Ascending aorta (tissue), 2 donors: ENCODE data around the gene NDRG2. TPM values are rescaled to one million over a fixed set of nuclear protein-coding genes. Genes with fewer than 3 reads are reported as not detected.

Source experiments
- DNase-seq, 2 donors: peaks; one replicate each; pipeline ENCODE4 v3.0.0-alpha.2; 2019; ENCODE audit warnings: low spot score in 2 of 2
- H3K27ac ChIP-seq, 2 donors: fragments of 200-600 bp; sonication (generic); one replicate each; pipeline ENCODE4 v1.5.1; 2016 to 2017; ENCODE audit warnings: mild to moderate bottlenecking in 1 of 2
- H3K27me3 ChIP-seq: fragments of 200-600 bp; sonication (generic); one replicate; pipeline ENCODE4 v1.5.1; 2017
- H3K36me3 ChIP-seq, 2 donors: fragments of 200-600 bp; sonication (generic); one replicate each; pipeline ENCODE4 v1.5.1; 2016
- H3K4me1 ChIP-seq, 2 donors: fragments of 200-600 bp; sonication (generic); one replicate each; pipeline ENCODE4 v1.5.1; 2016 to 2017; ENCODE audit warnings: mild to moderate bottlenecking in 1 of 2
- H3K4me3 ChIP-seq, 2 donors: fragments of 200-600 bp; sonication (generic); one replicate each; pipeline ENCODE4 v1.5.1; 2016 to 2017; ENCODE audit warnings: mild to moderate bottlenecking in 1 of 2
- H3K9me3 ChIP-seq, 2 donors: fragments of 200-600 bp; sonication (generic); one replicate each; pipeline ENCODE4 v1.5.1; 2016
- intact Hi-C: fragments of 100-400 bp; cut with DNase I; formaldehyde crosslinking; loops from one replicate; pipeline ENCODE4 v1.15.1; 2023
- total RNA-seq: library from RNA; depleted of rRNA; stranded (reverse); fragments of >200 nt; gene quantifications from one replicate; pipeline ENCODE4 v1.1.0, GENCODE V29; 2016
- TF ChIP-seq, protein P1 (sequence below), 3 experiments: fragments of 200-600 bp in 2 of 3; fragments of 450-650 bp in 1 of 3; sonication (generic) in 2 of 3; IDR thresholded peaks; one replicate each; pipeline ENCODE4 v1.5.1; 2016 to 2019; ENCODE audit warnings: antibody characterized with exemption in 3 of 3, mild to moderate bottlenecking in 1 of 3, moderate library complexity in 1 of 3

Gene NDRG2
- total RNA-seq, 1 donor from 2014 or later: 216 TPM

DNA sequence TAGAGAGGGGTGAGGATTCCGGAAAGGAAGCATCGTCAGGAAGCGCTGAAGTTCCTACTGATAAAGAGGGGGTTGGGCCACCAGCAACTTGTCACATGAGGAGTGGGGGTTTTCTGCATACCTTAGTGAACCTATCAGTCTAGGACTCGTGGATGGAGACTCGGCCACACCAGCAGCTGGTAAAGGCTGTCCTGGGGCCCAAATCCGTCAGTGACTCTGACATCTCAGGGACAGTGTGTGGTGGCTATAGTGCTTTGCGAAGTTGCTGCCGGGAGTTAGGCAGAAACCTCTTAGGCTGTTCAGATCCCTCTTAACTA lies 53.2 kb downstream of the NDRG2 start:
- DNase-seq: no peak
- Histone ChIP-seq H3K4me3 (peak overlapping the region; percentile 58 to 75), H3K36me3 (no peaks in the 10 kb centered on the region), H3K4me1 (peaks cover 0 to 5% of the 10 kb centered on the region in 2 donors), H3K9me3 (no peaks in the 10 kb centered on the region), H3K27ac (peak overlapping the region; percentile 80 to 85), H3K27me3 (no peaks in the 10 kb centered on the region)
- intact Hi-C loops: loop anchor here (1.0 to 5.0 kb wide), 5 partner anchors 16 to 359 kb away; no protein-coding TSS in a partner anchor
- TF ChIP-seq, protein P1, sequence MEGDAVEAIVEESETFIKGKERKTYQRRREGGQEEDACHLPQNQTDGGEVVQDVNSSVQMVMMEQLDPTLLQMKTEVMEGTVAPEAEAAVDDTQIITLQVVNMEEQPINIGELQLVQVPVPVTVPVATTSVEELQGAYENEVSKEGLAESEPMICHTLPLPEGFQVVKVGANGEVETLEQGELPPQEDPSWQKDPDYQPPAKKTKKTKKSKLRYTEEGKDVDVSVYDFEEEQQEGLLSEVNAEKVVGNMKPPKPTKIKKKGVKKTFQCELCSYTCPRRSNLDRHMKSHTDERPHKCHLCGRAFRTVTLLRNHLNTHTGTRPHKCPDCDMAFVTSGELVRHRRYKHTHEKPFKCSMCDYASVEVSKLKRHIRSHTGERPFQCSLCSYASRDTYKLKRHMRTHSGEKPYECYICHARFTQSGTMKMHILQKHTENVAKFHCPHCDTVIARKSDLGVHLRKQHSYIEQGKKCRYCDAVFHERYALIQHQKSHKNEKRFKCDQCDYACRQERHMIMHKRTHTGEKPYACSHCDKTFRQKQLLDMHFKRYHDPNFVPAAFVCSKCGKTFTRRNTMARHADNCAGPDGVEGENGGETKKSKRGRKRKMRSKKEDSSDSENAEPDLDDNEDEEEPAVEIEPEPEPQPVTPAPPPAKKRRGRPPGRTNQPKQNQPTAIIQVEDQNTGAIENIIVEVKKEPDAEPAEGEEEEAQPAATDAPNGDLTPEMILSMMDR (IDR thresholded peaks at IDR 0.05): no peak

DNA sequence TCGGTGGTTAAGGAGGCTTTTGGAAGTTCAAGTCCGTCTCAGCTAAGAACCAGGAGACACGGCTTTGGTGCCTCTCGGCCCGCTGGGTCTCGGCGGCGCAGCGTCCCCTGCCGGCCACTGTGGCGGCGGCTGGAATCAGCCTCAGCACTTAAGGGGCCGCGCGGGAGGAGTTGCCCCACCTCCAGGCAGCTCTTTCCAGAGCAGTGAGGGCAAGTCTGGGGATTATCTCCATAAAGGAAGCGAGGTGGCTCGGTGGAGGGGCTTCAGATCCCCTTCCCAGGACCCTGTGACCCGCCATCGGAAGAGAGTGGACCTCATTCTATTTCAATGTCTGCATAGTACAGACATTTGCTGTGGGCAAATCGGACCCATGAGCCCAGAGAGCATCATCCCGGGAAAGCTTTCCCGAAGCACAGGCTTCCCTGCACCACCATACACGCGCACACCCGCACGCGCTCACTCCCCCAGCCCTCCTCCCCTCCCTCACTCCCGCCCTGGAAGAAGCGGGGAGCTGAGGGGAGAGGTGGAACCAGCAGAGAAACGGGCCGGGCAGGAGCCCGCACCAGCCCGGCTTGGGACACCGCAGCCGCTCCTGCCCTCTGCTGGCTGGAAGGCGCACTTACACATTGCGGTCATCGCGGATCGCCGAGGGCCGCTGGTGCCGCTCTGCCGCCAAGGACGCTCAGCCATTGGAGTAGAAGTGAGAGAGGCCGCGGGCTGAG lies 53.7 kb downstream of the NDRG2 start:
- peak overlapping the region; percentile 58 to 75 for H3K4me3 ChIP-seq
- no peaks in the 10 kb centered on the region for H3K36me3 ChIP-seq
- DNase-seq: peak; percentile 39 to 90
- TF ChIP-seq, protein P1 (IDR thresholded peaks at IDR 0.05): peak; percentile 86 to 93 (median 88)
- H3K4me1 ChIP-seq: peaks cover 0 to 5% of the 10 kb centered on the region in 2 donors
- intact Hi-C loops: loop anchor here (1.0 to 5.0 kb wide), 5 partner anchors 16 to 359 kb away; no protein-coding TSS in a partner anchor
- no peaks in the 10 kb centered on the region for H3K27me3 ChIP-seq
- no peaks in the 10 kb centered on the region for H3K9me3 ChIP-seq
- peak overlapping the region; percentile 80 to 85 for H3K27ac ChIP-seq

DNA sequence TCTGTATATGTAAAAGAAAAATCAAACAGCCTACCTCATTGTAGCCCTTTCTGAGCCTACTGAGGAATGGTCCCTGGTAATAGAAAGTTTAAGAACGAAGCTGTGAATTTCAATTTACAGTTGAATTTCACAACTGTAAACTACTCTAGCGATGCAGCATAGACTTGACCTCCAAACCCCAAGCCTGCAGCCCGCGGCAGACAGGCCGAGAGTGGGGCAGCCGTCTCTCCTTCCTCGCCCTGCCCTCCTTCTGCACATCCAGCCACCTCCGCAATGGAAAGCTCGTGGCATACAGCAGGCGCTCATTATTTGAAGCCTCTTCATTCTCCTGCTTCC lies 54.2 kb downstream of the NDRG2 start:
- peak overlapping the region; percentile 58 to 75 for H3K4me3 ChIP-seq
- H3K4me1 ChIP-seq: peaks cover 0 to 5% of the 10 kb centered on the region in 2 donors
- H3K27me3 ChIP-seq: no peaks in the 10 kb centered on the region
- TF ChIP-seq, protein P1 (IDR thresholded peaks at IDR 0.05): no peak
- H3K36me3 ChIP-seq: no peaks in the 10 kb centered on the region
- H3K9me3 ChIP-seq: no peaks in the 10 kb centered on the region
- intact Hi-C loops: loop anchor here (2.0 to 5.0 kb wide), 3 partner anchors 288 to 358 kb away; no protein-coding TSS in a partner anchor
- no peak for DNase-seq
- H3K27ac ChIP-seq: peak overlapping the region; percentile 80 to 85

DNA sequence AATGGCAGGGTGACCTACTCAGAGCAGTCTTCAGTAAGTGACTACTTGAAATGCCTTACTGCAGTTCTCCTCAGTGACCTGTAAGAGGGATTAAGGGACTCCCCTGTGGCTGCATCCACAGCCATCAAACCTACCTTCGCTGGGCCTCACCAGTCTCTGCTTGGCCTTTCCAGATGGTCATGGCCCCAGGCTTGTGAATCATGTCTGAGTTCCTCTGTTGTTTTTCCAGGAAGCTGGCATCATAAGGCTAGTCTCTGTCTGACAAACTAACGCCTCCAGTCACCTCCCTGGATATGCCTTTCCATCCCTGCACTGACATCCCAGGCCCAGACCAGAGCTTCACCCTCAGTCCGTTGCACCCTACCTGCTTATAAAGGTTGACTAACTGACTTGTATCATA lies 55.5 kb downstream of the NDRG2 start:
- TF ChIP-seq, protein P1 (IDR thresholded peaks at IDR 0.05): no peak
- no peak for DNase-seq
- Histone ChIP-seq H3K27me3 (no peaks in the 10 kb centered on the region), H3K9me3 (no peaks in the 10 kb centered on the region), H3K4me3 (no peak overlapping the region), H3K27ac (no peak overlapping the region), H3K4me1 (peaks cover 0 to 1% of the 10 kb centered on the region in 2 donors), H3K36me3 (no peaks in the 10 kb centered on the region)
- intact Hi-C loops: no loop called here

Other genes with a start within 250 kb of the NDRG2 start
- gene RNASE6, start 243.8 kb downstream of the NDRG2 start, total RNA-seq: 0.96 TPM
- 515 TPM for gene RNASE1, start 222.2 kb downstream of the NDRG2 start, total RNA-seq
- not detected for gene RNASE3, start 133.7 kb downstream of the NDRG2 start, total RNA-seq
- gene RNASE2, start 69.6 kb downstream of the NDRG2 start, total RNA-seq: not detected
- 38.8 TPM for gene METTL17, start 35.1 kb downstream of the NDRG2 start, total RNA-seq
- gene SLC39A2, start 25.8 kb downstream of the NDRG2 start, total RNA-seq: not detected
- not detected for gene TPPP2, start 5.2 kb upstream of the NDRG2 start, total RNA-seq
- not detected for gene RNASE13, start 9.7 kb upstream of the NDRG2 start, total RNA-seq
- not detected for gene RNASE7, start 17.3 kb upstream of the NDRG2 start, total RNA-seq
- gene RNASE8, start 32.8 kb upstream of the NDRG2 start, total RNA-seq: not detected
- 64.8 TPM for gene ARHGEF40, start 45.2 kb upstream of the NDRG2 start, total RNA-seq
- gene ZNF219, start 73.6 kb upstream of the NDRG2 start, total RNA-seq: 62.9 TPM
- gene TMEM253, start 76.0 kb upstream of the NDRG2 start, total RNA-seq: not detected
- gene OR5AU1, start 131.0 kb upstream of the NDRG2 start, total RNA-seq: not detected
- gene HNRNPC, start 244.4 kb upstream of the NDRG2 start, total RNA-seq: 303 TPM